ENCODE measurements around the gene CMBL.
"Not testable (repeated sequence)": the region's sequence is repeated elsewhere in the genome, so short reads cannot be mapped to it uniquely, and the experiment has no call there.

GRCh38 chr5:10285362-10285761 is 22.3 kb downstream of the CMBL start:
- TF ChIP-seq, protein P1, sequence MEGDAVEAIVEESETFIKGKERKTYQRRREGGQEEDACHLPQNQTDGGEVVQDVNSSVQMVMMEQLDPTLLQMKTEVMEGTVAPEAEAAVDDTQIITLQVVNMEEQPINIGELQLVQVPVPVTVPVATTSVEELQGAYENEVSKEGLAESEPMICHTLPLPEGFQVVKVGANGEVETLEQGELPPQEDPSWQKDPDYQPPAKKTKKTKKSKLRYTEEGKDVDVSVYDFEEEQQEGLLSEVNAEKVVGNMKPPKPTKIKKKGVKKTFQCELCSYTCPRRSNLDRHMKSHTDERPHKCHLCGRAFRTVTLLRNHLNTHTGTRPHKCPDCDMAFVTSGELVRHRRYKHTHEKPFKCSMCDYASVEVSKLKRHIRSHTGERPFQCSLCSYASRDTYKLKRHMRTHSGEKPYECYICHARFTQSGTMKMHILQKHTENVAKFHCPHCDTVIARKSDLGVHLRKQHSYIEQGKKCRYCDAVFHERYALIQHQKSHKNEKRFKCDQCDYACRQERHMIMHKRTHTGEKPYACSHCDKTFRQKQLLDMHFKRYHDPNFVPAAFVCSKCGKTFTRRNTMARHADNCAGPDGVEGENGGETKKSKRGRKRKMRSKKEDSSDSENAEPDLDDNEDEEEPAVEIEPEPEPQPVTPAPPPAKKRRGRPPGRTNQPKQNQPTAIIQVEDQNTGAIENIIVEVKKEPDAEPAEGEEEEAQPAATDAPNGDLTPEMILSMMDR (IDR thresholded peaks at IDR 0.05) = not testable (repeated sequence)
- TF ChIP-seq EP300, POLR2A, POLR2AphosphoS5 (IDR thresholded peaks at IDR 0.05): not testable (repeated sequence)
